GM21723 (cell line): ENCODE results near the gene C1orf50.

Source experiments
- ATAC-seq: cut with Tn5 transposase; IDR thresholded peaks from one replicate; pipeline ENCODE4 v1.9.1; 2021; ENCODE audit warnings: mild to moderate bottlenecking, moderate library complexity; ENCODE audit not compliant: unreplicated experiment

The C1orf50 gene

GRCh38 chr1:42758641-42759040 is 8.4 kb upstream of the C1orf50 start:
- no peak for ATAC-seq

- no peak for ATAC-seq
Measured at GRCh38 chr1:42759114-42759513, 7.9 kb upstream of the C1orf50 start.

GRCh38 chr1:42761567-42761966 is 5.5 kb upstream of the C1orf50 start:
- no peak for ATAC-seq

- ATAC-seq, result no peak
Measured at GRCh38 chr1:42762269-42762668, 4.8 kb upstream of the C1orf50 start.

GRCh38 chr1:42765269-42765668 is 1.8 kb upstream of the C1orf50 start:
- ATAC-seq, result no peak

- peak; percentile 22 for ATAC-seq
Measured at GRCh38 chr1:42765832-42766740, 963 bp upstream of the C1orf50 start.

GRCh38 chr1:42767510-42768000 is 506 bp downstream of the C1orf50 start:
- peak; percentile 34 for ATAC-seq

- no peak for ATAC-seq
Measured at GRCh38 chr1:42768172-42768571, 1.1 kb downstream of the C1orf50 start.

- no peak for ATAC-seq
Measured at GRCh38 chr1:42769811-42770210, 2.8 kb downstream of the C1orf50 start.

- no peak for ATAC-seq
Measured at GRCh38 chr1:42773420-42773819, 6.4 kb downstream of the C1orf50 start.

GRCh38 chr1:42774928-42775526 is 8.0 kb downstream of the C1orf50 start:
- ATAC-seq, result no peak

GRCh38 chr1:42776502-42776901 is 9.5 kb downstream of the C1orf50 start:
- ATAC-seq, result no peak

GRCh38 chr1:42777852-42778251 is 10.8 kb downstream of the C1orf50 start:
- no peak for ATAC-seq

- no peak for ATAC-seq
Measured at GRCh38 chr1:42779725-42780124, 12.7 kb downstream of the C1orf50 start.

- no peak for ATAC-seq
Measured at GRCh38 chr1:42780176-42780575, 13.1 kb downstream of the C1orf50 start.

- ATAC-seq, result no peak
Measured at GRCh38 chr1:42783092-42783491, 16.0 kb downstream of the C1orf50 start.

- no peak for ATAC-seq
Measured at GRCh38 chr1:42784547-42784945, 17.5 kb downstream of the C1orf50 start.

- no peak for ATAC-seq
Measured at GRCh38 chr1:42784946-42785693, 18.1 kb downstream of the C1orf50 start, which contains the start of gene TMEM269. TSS of gene TMEM269 (plus strand) at chr1:42784991. CDS start at chr1:42789894, 4,903 bp downstream.

GRCh38 chr1:42786097-42786496 is 19.0 kb downstream of the C1orf50 start:
- no peak for ATAC-seq

GRCh38 chr1:42788021-42788420 is 21.0 kb downstream of the C1orf50 start:
- ATAC-seq, result no peak

- ATAC-seq, result no peak
Measured at GRCh38 chr1:42793824-42794223, 26.8 kb downstream of the C1orf50 start.
